GM12878 (cell line): ENCODE measurements around the gene MYBBP1A.

Source experiments
- ATF3 ChIP-seq: IDR thresholded peaks from 2 replicates; pipeline ENCODE4 v1.6.1; 2011; ENCODE audit warnings: low read depth, mild to moderate bottlenecking, low read length, moderate library complexity, borderline replicate concordance; ENCODE audit errors: extremely low read depth
- CTCF ChIP-seq, 3 experiments: IDR thresholded peaks in 2 of 3; conservative IDR thresholded peaks in 1 of 3; 2 replicates each; pipeline ENCODE4 v1.5.1; 2011; ENCODE audit warnings: low read depth in 3 of 3, low read length in 3 of 3, mild to moderate bottlenecking in 3 of 3, control low read depth in 2 of 3, moderate library complexity in 2 of 3, inconsistent platforms in 1 of 3, mixed read lengths in 1 of 3; ENCODE audit not compliant: control insufficient read depth in 2 of 3, insufficient read depth in 1 of 3; ENCODE audit errors: extremely low read depth in 1 of 3
- EGR1 ChIP-seq, 2 experiments: IDR thresholded peaks; 1 replicate in 1 of 2; 2 replicates in 1 of 2; pipeline ENCODE4 v1.6.1; 2011 to 2012; ENCODE audit warnings: low read depth in 2 of 2, low read length in 2 of 2, borderline replicate concordance in 1 of 2, mild to moderate bottlenecking in 1 of 2, moderate library complexity in 1 of 2
- EP300 ChIP-seq, 2 experiments: fragments of 150-350 bp in 1 of 2; IDR thresholded peaks; 2 replicates each; pipeline ENCODE4 v1.6.1; 2011 to 2012; ENCODE audit warnings: low read depth in 2 of 2, low read length in 2 of 2, borderline replicate concordance in 1 of 2, improper control_type of control experiment in 1 of 2, inconsistent platforms in 1 of 2; ENCODE audit not compliant: control insufficient read depth in 1 of 2
- FOXK2 ChIP-seq: fragments of 450-650 bp; IDR thresholded peaks from 2 replicates; pipeline ENCODE4 v1.6.1; 2017; ENCODE audit warnings: mild to moderate bottlenecking, moderate library complexity
- JUNB ChIP-seq: IDR thresholded peaks from 2 replicates; pipeline ENCODE4 v1.6.1; 2016; ENCODE audit warnings: antibody characterized with exemption, mild to moderate bottlenecking
- JUND ChIP-seq: IDR thresholded peaks from 2 replicates; pipeline ENCODE4 v1.6.1; 2012; ENCODE audit warnings: low read depth, mild to moderate bottlenecking, low read length, improper control_type of control experiment, moderate library complexity
- MYC ChIP-seq: IDR thresholded peaks from 2 replicates; pipeline ENCODE4 v1.6.1; 2011; ENCODE audit warnings: mild to moderate bottlenecking, low read length, moderate library complexity, inconsistent platforms; ENCODE audit not compliant: insufficient read depth, insufficient replicate concordance, insufficient read length, severe bottlenecking
- PML ChIP-seq: IDR thresholded peaks from 2 replicates; pipeline ENCODE4 v1.6.1; 2012; ENCODE audit warnings: low read length, inconsistent platforms
- POLR2AphosphoS5 ChIP-seq: IDR thresholded peaks from 2 replicates; pipeline ENCODE4 v1.6.1; 2011; ENCODE audit warnings: mild to moderate bottlenecking, low read length, inconsistent platforms
- RAD21 ChIP-seq: IDR thresholded peaks from 2 replicates; pipeline ENCODE4 v1.6.1; 2011; ENCODE audit warnings: mild to moderate bottlenecking, low read depth, low read length, moderate library complexity; ENCODE audit not compliant: insufficient read depth
- SREBF2 ChIP-seq: IDR thresholded peaks from 2 replicates; pipeline ENCODE4 v1.6.1; 2012; ENCODE audit warnings: mild to moderate bottlenecking, low read length
- TAF1 ChIP-seq: IDR thresholded peaks from 2 replicates; pipeline ENCODE4 v1.6.1; 2011; ENCODE audit warnings: mild to moderate bottlenecking, low read depth, low read length, borderline replicate concordance
- TCF12 ChIP-seq: IDR thresholded peaks from 2 replicates; pipeline ENCODE4 v1.6.1; 2011; ENCODE audit warnings: low read depth, mild to moderate bottlenecking, low read length

GRCh38 chr17:4587195-4587594, 32.0 kb upstream of the MYBBP1A start:
- no peak for TF ChIP-seq RAD21
- no peak for TF ChIP-seq FOXK2
- no peak for TF ChIP-seq JUNB
- TF ChIP-seq TAF1 = no peak
- TF ChIP-seq EGR1 (IDR thresholded peaks at IDR 0.05; ENCODE audit: borderline replicate concordance in 1 of 2, low read depth in 2 of 2, low read length in 2 of 2) = no peak
- no peak for TF ChIP-seq CTCF (IDR thresholded peaks at IDR 0.05 in 2 of 3, conservative IDR thresholded peaks at IDR 0.05 in 1 of 3; ENCODE audit: control insufficient read depth in 2 of 3, extremely low read depth in 1 of 3, insufficient read depth in 1 of 3, low read depth in 3 of 3, low read length in 3 of 3)
- no peak for TF ChIP-seq PML
- TF ChIP-seq EP300 (IDR thresholded peaks at IDR 0.05; ENCODE audit: borderline replicate concordance in 1 of 2, control insufficient read depth in 1 of 2, low read depth in 2 of 2, low read length in 2 of 2) = no peak
- no peak for TF ChIP-seq MYC
- no peak for TF ChIP-seq SREBF2
- no peak for TF ChIP-seq JUND
- TF ChIP-seq POLR2AphosphoS5 = no peak
- no peak for TF ChIP-seq ATF3
- TF ChIP-seq TCF12 = no peak
